GM21360 (cell line): ENCODE results near the gene BCL11B.

Source experiments
- ATAC-seq: cut with Tn5 transposase; IDR thresholded peaks from one replicate; pipeline ENCODE4 v1.9.1; 2021; ENCODE audit warnings: mild to moderate bottlenecking, moderate library complexity; ENCODE audit not compliant: unreplicated experiment

Gene BCL11B

GRCh38 chr14:99168330-99168729 is 103.7 kb downstream of the BCL11B start:
- ATAC-seq = no peak

GRCh38 chr14:99166506-99166905 is 105.5 kb downstream of the BCL11B start:
- no peak for ATAC-seq

- no peak for ATAC-seq
These were observed 107.3 kb downstream of the BCL11B start for GRCh38 chr14:99164712-99165111.

DNA sequence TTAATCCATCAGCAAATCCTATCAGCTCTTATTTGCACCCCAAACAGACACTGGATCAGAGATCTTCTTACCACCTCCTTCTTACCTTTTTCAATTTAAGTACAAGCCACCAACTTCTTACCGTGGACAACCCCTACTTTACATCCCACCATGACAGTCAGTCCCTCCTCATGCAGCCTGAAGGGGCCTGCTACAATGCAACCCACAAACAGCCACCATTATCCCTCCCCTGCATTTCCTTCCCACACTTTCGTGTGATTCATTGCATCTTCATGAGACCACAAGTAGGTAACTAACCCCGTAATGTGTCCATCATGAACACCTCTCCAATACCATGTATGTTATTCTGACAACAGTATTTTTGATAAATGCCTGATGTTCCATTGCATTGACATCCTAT is 108.6 kb downstream of the BCL11B start:
- no peak for ATAC-seq

DNA sequence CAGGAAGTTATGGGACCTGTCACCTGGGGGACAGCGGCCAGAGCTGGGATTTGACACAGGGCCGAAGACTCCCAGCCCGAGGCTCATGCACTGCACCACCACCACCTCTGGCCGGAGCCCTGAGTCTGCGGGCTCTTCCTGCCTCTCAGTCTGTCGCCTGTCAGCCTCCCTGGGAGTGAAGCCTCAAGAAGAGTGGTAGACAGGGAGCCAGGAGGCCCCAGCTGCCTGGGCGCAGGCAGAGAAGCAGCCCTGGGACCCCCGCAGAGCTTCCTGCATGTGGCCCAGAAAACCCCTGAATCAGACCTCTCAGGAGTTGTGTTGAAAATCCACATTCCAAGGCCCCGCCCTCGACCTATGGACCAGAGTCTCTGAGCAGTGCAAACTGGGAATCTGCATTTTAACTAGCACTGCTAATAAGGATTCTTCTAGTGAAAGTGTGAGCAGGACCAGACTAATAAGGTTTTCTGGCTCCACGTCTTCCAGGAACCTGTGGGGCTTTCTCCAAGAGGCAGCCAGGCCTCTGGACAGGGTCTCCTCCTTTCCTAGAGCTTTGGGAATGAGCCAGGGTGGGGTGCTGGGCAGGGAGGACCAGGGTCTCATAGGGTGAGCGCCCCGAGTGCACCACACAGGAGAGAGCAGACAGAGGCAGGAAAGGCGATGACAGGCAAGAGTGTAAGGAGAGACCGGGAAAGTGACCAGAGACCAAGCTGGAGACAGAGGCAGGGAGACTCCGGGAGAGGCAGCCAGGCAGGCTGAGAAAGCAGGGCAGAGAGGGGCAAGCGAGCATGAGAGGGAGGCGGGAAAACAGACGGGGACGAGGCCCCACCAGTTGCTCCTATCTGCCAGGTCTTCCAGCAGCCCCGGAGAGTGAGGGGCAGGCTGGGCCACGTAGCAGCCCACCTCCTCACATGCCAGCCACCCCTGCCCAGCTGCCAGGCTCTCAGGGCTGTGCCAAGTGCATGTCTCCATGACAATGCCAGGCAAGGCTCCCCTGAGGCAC is 112.4 kb downstream of the BCL11B start:
- ATAC-seq = no peak

DNA sequence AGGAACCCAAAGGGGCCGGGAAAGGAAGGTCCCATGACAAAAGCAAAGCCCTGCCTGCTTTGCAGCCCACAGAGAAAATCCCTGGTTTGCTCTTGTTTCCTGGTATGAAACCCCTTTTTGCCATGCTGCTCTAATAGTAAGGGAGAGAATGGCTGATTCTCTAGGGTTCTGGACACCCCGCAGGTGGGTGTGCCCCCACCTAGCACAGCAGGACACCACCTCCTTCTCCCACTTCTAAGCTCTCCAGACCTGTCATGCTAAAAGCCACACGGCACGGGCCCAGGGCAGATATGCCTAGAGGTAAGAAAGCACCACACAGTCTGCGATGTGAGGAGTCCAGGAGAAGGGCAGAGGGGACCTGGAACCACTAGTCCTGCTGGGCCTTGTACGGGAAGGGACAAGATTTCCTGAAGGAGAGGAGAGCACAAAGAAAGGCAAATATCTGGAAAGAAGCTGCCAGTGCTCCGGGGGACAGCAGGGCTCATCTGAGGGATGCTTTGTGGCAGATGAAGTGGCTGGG is 113.3 kb downstream of the BCL11B start:
- no peak for ATAC-seq

GRCh38 chr14:99158150-99158549 is 113.8 kb downstream of the BCL11B start:
- no peak for ATAC-seq

DNA sequence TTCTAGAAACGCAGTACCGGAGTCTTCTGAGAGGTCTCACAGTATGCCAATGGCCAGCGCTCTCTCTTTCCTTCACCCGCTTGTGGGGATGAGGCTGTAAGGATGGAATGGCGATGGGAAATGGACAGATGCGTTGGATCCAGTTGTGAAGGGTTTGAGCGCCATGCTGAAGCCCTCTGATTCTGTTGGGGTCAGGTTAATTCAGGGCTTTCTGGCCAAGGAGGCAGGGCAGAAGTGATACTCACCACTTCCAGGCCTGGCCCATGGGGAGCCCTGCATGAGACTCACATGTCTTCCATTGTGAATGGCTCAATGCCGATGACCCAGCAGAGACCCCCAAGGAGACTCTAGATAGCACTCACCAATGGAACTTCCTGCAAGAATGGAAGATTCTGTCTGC is 114.3 kb downstream of the BCL11B start:
- ATAC-seq = no peak

DNA sequence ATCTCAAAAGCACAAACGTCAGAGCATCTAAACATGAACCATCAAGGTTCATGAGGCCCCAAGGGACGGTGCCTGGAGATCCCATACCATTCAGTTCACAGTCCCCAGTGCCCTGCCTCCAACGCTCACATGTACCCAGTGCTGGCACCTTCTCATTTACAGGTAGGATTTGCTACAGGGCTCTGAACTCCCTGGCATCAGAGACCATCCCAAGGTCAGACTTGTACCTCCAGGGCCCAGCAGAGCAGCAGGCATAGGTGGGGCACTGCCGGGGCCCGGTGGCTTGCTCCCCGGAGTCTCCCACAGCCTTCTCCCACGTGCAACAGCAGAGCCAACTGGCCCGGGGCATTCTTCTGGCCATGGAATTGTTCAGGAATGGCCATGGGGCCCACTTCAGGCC is 114.8 kb downstream of the BCL11B start:
- no peak for ATAC-seq

- no peak for ATAC-seq
These were observed 115.2 kb downstream of the BCL11B start for GRCh38 chr14:99156814-99157213.

GRCh38 chr14:99156090-99156425 is 115.9 kb downstream of the BCL11B start:
- ATAC-seq = no peak

DNA sequence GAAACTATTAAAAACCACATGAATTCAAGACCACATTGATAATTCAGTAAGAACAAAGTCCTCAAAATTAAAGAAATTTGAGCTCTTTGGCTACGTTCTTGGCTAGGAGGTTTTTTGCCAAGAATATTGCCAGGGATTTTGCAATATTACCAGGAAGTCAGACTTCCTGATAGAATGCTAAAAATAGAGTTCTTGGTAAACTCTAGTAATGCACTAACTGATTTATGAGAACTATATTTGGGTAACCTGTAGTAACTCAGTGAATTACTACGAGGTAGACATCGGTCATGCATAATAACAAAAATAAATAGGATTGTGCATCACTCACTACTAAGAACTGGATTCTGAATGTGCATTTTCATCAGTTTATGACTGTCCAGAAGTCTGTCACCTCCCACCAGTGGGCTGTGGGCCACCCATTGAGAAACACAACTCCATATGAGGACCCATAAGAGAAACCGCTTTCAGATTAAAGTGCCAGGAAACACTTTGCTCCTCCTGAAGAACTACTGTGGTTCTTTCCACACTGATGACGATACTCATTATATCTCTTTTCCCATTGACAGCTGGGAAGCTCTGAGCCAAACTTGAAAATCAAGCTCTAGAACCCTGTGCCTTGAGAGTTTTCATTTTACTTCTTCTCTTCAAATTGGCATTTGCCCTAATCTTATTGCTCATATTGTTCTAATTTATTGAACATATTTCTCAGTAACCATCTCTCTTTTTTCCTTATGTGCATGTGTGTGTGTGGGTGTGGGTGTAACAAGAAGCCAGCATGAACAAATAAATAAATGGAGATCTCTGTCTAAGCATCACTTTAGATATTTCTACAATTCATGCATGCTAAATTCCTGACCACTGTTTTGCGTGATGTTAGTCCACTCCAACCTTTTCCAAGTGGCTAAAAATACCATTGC is 116.6 kb downstream of the BCL11B start:
- no peak for ATAC-seq

DNA sequence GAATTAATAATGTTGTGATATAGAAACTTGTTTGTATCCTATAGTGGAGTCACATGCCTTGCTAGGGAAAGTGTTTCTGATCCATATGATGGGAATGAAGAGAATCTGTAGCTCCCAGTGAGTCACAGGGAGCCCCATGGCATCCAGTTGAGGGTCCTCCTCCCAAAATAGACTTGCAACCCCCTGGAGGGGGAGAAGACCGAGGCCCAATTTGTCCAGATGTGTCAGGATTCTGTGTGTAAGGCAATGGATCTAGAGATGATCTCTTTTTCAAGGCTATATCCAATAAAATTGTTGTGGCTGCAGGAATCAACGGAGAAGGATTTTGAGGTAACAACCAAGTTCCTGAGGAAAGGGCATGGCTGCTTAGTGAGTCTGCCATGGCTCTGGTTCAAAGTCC is 121.8 kb downstream of the BCL11B start:
- ATAC-seq = no peak

GRCh38 chr14:99148861-99149610 is 123.0 kb downstream of the BCL11B start:
- no peak for ATAC-seq

- ATAC-seq = no peak
These were observed 123.9 kb downstream of the BCL11B start for GRCh38 chr14:99148131-99148530.

- no peak for ATAC-seq
These were observed 124.6 kb downstream of the BCL11B start for GRCh38 chr14:99147366-99147740.

- ATAC-seq = no peak
These were observed 125.2 kb downstream of the BCL11B start for GRCh38 chr14:99146616-99147365.

DNA sequence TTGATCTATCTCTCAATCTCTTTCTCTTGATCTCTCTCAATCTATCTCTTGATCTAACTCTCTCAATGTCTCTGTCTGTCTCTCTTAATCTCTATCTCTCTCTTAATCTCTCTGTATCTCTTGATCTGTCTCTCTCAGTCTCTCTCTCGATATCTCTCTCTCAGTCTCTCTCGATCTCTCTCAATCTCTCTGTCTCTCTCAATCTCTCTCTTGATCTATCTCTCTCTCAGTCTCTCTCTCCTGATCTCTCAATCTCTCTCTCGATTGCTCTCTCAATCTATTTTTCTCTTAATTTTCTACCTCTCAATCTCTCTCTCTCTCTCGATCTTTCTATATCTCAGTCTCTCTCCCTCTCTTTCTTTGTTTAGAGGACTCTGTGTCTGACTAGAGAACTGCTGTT is 126.7 kb downstream of the BCL11B start:
- ATAC-seq = no peak

GRCh38 chr14:99143793-99144192 is 128.2 kb downstream of the BCL11B start:
- no peak for ATAC-seq

DNA sequence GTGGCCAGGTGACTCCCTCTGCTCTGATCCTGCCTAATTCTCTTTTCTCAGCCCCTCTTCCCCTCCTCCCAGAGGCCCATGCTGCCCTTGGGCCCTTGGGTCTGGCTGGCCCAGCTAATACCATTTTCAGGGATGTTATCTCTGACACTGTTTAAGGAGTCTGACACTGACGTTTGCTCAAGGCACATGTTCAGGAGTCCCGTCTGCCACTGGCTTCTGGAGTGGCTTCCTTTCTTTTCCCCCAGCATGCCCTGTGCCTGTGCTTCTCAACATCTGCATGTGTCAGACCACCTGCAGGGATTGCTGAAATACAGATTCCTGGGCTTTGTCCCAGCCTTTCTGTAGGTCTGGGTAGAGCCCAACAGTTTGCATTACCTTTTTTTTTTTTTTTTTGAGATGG is 128.9 kb downstream of the BCL11B start:
- no peak for ATAC-seq
